Gastroesophageal sphincter (tissue), 4 donors: ENCODE results near the gene RFX7. TPM values are rescaled to one million over a fixed set of nuclear protein-coding genes. Genes with fewer than 3 reads are reported as not detected.

Source experiments
- ATAC-seq: fragments of 150-250 bp; one replicate; pipeline ENCODE4 v1.9.1; 2016; ENCODE audit warnings: mild to moderate bottlenecking, moderate library complexity
- H3K27ac ChIP-seq, 4 donors: fragments of 200-600 bp; sonication (generic) in 3 of 4; 1 replicate in 3 of 4; 2 replicates in 1 of 4; pipeline ENCODE4 v1.5.1; 2016 to 2019
- H3K27me3 ChIP-seq: fragments of 200-600 bp; sonication (generic); one replicate; pipeline ENCODE4 v1.5.1; 2019
- H3K36me3 ChIP-seq, 2 donors: fragments of 200-600 bp; sonication (generic); one replicate each; pipeline ENCODE4 v1.5.1; 2019; ENCODE audit warnings: control low read depth in 1 of 2
- H3K4me1 ChIP-seq, 3 donors: fragments of 200-600 bp; sonication (generic); 1 replicate in 2 of 3; 2 replicates in 1 of 3; pipeline ENCODE4 v1.5.1; 2016 to 2019; ENCODE audit warnings: control low read depth in 2 of 3
- H3K4me3 ChIP-seq, 2 donors: fragments of 200-600 bp; sonication (generic); one replicate each; pipeline ENCODE4 v1.5.1; 2019; ENCODE audit warnings: mild to moderate bottlenecking in 1 of 2, moderate library complexity in 1 of 2
- H3K9me3 ChIP-seq, 3 donors: fragments of 200-600 bp; sonication (generic); one replicate each; pipeline ENCODE4 v1.5.1; 2017 to 2019; ENCODE audit warnings: control low read depth in 2 of 3
- EP300 ChIP-seq: sonication (generic); formaldehyde crosslinking; IDR thresholded peaks from one replicate; pipeline ENCODE4 v1.6.1; 2017; ENCODE audit warnings: antibody characterized with exemption, mild to moderate bottlenecking
- POLR2A ChIP-seq, 2 donors: fragments of 450-650 bp; IDR thresholded peaks; one replicate each; pipeline ENCODE4 v1.6.1; 2017; ENCODE audit warnings: antibody characterized with exemption in 2 of 2, mild to moderate bottlenecking in 2 of 2, moderate library complexity in 1 of 2
- POLR2AphosphoS5 ChIP-seq: sonication (generic); formaldehyde crosslinking; IDR thresholded peaks from one replicate; pipeline ENCODE4 v1.6.1; 2017; ENCODE audit warnings: antibody characterized with exemption
- WGBS, 2 donors: methylation state at CpG; one replicate each; pipeline ENCODE4 v1.1.5; 2018; ENCODE audit warnings: low coverage in 1 of 2; 5-methylcytosine and 5-hydroxymethylcytosine counted together
- total RNA-seq, 4 donors: library from RNA; depleted of rRNA; stranded (reverse); fragments of >200 nt; gene quantifications; one replicate each; pipeline ENCODE4 v1.1.0, GENCODE V29; 2016
- TF ChIP-seq, protein P1 (sequence below), 4 experiments: fragments of 200-600 bp in 2 of 4; fragments of 450-650 bp in 2 of 4; sonication (generic) in 1 of 4; IDR thresholded peaks; one replicate each; pipeline ENCODE4 v1.5.1; 2017 to 2019; ENCODE audit warnings: antibody characterized with exemption in 4 of 4, mild to moderate bottlenecking in 2 of 4, moderate library complexity in 2 of 4

RFX7 gene
- total RNA-seq, 4 donors from 2014 or later, result 5.9 to 8.7 (median 7.2) TPM

- whole genome bisulfite sequencing, 2 donors, result 78 to 100% methylated on average over 1 of the region's 1 CpG
- Histone ChIP-seq H3K4me1 (peaks cover 0 to 4% (median 0%) of the 10 kb centered on the region in 3 donors), H3K27ac (no peak overlapping the region), H3K9me3 (no peaks in the 10 kb centered on the region), H3K36me3 (peaks cover 0 to 2% of the 10 kb centered on the region in 2 donors), H3K4me3 (no peak overlapping the region), H3K27me3 (no peaks in the 10 kb centered on the region)
- ATAC-seq, result no peak
- no peak for TF ChIP-seq POLR2A (IDR thresholded peaks at IDR 0.05)
- no peak for TF ChIP-seq POLR2AphosphoS5
- TF ChIP-seq, protein P1, sequence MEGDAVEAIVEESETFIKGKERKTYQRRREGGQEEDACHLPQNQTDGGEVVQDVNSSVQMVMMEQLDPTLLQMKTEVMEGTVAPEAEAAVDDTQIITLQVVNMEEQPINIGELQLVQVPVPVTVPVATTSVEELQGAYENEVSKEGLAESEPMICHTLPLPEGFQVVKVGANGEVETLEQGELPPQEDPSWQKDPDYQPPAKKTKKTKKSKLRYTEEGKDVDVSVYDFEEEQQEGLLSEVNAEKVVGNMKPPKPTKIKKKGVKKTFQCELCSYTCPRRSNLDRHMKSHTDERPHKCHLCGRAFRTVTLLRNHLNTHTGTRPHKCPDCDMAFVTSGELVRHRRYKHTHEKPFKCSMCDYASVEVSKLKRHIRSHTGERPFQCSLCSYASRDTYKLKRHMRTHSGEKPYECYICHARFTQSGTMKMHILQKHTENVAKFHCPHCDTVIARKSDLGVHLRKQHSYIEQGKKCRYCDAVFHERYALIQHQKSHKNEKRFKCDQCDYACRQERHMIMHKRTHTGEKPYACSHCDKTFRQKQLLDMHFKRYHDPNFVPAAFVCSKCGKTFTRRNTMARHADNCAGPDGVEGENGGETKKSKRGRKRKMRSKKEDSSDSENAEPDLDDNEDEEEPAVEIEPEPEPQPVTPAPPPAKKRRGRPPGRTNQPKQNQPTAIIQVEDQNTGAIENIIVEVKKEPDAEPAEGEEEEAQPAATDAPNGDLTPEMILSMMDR (IDR thresholded peaks at IDR 0.05), result no peak
- TF ChIP-seq EP300, result no peak
These were observed 41.0 kb downstream of the RFX7 start for GRCh38 chr15:56202701-56203100.

GRCh38 chr15:56199038-56199437 is 44.6 kb downstream of the RFX7 start:
- Histone ChIP-seq H3K36me3 (peaks cover 0 to 2% of the 10 kb centered on the region in 2 donors), H3K4me3 (no peak overlapping the region), H3K27me3 (no peaks in the 10 kb centered on the region), H3K4me1 (peaks cover 0 to 5% (median 0%) of the 10 kb centered on the region in 3 donors), H3K9me3 (no peaks in the 10 kb centered on the region), H3K27ac (no peak overlapping the region)
- ATAC-seq, result no peak
- no peak for TF ChIP-seq POLR2A (IDR thresholded peaks at IDR 0.05)
- no peak for TF ChIP-seq EP300
- TF ChIP-seq, protein P1 (IDR thresholded peaks at IDR 0.05), result no peak
- no peak for TF ChIP-seq POLR2AphosphoS5
- WGBS, 2 donors, result 61 to 95% methylated on average over 2 of the region's 2 CpGs

DNA sequence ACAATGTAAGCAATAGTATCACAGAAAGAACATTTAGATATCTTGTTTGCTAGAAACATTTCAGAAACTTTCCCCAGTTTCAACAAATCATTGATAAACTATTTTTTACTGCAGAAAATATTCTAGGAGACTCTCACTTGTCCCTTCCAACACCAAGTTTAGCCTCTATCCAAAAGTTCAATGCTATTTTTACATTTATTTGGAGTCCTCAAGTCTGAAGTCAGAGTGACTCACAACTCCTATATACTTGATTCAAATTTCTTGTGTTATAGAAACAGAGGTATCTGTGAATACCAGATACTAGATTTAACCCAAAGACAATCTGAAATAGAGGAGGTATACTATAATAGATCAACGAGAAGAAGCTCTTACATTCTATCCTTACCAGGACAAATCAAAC is 49.6 kb downstream of the RFX7 start:
- ATAC-seq, result no peak
- Histone ChIP-seq H3K27ac (no peak overlapping the region), H3K27me3 (no peaks in the 10 kb centered on the region), H3K4me3 (no peak overlapping the region), H3K9me3 (no peaks in the 10 kb centered on the region), H3K36me3 (no peaks in the 10 kb centered on the region), H3K4me1 (peaks cover 0 to 9% (median 0%) of the 10 kb centered on the region in 3 donors)
- TF ChIP-seq, protein P1 (IDR thresholded peaks at IDR 0.05), result no peak
- TF ChIP-seq POLR2A (IDR thresholded peaks at IDR 0.05) (no peak), POLR2AphosphoS5 (no peak), EP300 (no peak)
- 75 to 90% methylated on average over 1 of the region's 1 CpG for WGBS, 2 donors

DNA sequence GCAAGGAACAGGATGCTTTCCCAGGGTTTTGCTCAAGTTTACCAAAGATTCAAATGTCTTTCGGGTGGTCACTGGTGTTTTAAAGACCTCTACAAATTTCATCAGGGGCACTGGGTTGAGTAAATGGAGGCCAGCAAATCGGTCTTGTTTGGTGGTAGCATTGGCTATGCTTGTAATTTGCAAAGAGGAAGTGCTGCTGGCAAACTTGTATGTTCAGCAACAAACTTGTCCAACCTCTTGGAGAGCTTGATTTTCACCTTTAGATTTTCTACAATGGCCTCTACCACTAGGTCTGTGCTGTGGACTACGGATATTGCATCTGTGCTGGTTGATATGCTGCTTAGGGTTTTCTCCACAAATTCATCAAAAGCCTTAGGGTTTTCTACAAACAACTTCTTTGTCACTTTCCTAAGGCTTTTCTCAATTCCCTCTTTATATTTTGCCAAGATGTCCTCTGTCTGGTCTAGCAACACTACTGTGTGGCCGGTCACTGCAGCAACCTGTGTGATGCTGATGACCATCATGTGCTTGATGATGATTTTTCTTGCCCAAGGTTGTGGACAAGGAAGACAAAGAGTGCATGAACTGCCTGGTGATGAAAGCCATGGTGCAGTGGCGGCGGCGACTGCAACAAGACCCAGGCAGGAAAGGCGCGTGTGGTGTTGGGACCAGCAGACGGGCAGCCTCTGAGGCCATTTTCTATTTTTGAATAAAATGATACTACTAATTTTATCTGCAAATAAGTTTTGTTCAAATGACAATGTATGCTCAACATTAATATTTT is 50.8 kb downstream of the RFX7 start:
- 91 to 100% methylated on average over 8 to 10 of the region's 10 CpGs for WGBS, 2 donors
- no peak for TF ChIP-seq POLR2A (IDR thresholded peaks at IDR 0.05)
- TF ChIP-seq EP300, result no peak

DNA sequence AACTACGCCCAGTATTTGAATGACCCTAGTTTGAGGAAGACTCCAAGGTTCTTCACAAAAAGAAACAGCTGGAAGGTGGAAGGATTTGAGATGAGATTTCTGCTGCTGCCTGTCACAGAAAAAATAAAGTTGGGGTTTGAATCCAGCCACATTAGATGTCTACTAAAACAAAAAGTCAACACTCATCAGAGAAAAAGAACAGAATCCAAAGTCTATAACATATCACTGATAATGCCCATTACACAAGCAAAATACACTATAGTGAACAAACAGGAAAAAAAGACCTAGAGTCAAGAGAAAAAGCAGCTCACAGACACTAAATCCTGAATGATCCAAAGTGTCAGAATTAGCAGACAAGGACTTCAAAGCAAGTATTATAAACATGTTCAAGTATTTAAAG is 56.0 kb downstream of the RFX7 start:
- Histone ChIP-seq H3K36me3 (no peaks in the 10 kb centered on the region), H3K27ac (no peak overlapping the region), H3K9me3 (no peaks in the 10 kb centered on the region), H3K27me3 (no peaks in the 10 kb centered on the region), H3K4me1 (no peaks in the 10 kb centered on the region), H3K4me3 (no peak overlapping the region)
- 67 to 92% methylated on average over 1 of the region's 1 CpG for whole genome bisulfite sequencing, 2 donors
- no peak for ATAC-seq
- TF ChIP-seq POLR2A (IDR thresholded peaks at IDR 0.05) (no peak), EP300 (no peak), POLR2AphosphoS5 (no peak)
- TF ChIP-seq, protein P1 (IDR thresholded peaks at IDR 0.05), result no peak

More for the DNA sequence above, 50.8 kb downstream of the RFX7 start:
- Histone ChIP-seq H3K36me3 (no peaks in the 10 kb centered on the region), H3K27me3 (no peaks in the 10 kb centered on the region), H3K4me1 (peaks cover 0 to 9% (median 0%) of the 10 kb centered on the region in 3 donors), H3K9me3 (no peaks in the 10 kb centered on the region), H3K4me3 (no peak overlapping the region), H3K27ac (no peak overlapping the region)
- ATAC-seq, result no peak
